Activated CD8-positive, alpha-beta memory T cell treated with anti-CD3 and anti-CD28 coated beads for 48 hours (primary cell): ENCODE measurements around the gene PUSL1.

ENCODE experiments used
- DNase-seq, 3 experiments: peaks; one replicate each; pipeline ENCODE4 v3.0.0-alpha.2; 2020; ENCODE audit warnings: low read depth in 2 of 3, low spot score in 2 of 3

Gene PUSL1, protein sequence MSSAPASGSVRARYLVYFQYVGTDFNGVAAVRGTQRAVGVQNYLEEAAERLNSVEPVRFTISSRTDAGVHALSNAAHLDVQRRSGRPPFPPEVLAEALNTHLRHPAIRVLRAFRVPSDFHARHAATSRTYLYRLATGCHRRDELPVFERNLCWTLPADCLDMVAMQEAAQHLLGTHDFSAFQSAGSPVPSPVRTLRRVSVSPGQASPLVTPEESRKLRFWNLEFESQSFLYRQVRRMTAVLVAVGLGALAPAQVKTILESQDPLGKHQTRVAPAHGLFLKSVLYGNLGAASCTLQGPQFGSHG

DNA sequence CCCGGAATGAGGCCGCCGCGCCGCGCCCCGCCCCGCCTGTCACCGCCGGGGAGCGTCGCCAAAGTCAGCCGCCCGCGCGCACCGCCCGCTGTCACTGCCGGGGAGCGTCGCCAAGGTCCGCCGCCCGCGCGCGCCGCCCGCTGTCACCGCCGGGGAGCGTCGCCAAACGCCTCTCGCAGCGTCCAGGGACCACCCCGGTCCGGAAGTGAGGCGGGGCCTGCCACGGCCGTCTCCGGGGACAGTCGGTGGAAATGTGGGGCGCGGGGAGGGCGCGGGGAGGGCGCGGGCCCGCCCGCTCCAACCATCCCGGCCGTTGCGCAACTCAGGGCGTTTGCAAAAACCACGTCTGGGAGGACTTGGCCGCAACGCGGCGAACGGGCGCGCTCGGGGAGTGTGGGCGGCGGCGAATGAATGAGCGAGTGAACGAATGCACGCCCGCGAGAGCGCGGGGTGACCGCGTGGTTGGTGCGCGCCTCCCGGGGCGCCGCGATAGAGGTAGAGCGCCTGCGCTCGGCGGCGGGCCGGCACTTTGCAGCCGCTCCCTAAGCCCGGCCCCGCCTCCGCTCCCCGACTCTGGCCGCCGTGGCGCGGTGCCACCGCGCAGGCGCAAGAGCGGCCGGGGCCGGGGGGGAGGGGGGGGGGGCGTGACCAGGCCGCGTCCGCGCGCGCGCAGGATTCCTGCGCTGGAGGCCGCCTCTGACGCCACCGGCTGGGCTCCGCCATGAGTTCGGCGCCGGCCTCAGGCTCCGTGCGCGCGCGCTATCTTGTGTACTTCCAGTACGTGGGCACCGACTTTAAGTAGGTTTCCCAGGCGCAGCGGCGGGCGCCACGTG lies at the start of gene PUSL1, which contains the start of gene ACAP3:
Gene PUSL1, plus strand, starts transcription at position 675 of the 833 bp plus-strand sequence. Its CDS starts 47 bp downstream, at position 722.
Gene ACAP3, minus strand, starts transcription at position 8 of the 833 bp plus-strand sequence. CDS start 115 bp downstream, outside the sequence.
- peak; percentile 68 to 86 (median 81) for DNase-seq

DNA sequence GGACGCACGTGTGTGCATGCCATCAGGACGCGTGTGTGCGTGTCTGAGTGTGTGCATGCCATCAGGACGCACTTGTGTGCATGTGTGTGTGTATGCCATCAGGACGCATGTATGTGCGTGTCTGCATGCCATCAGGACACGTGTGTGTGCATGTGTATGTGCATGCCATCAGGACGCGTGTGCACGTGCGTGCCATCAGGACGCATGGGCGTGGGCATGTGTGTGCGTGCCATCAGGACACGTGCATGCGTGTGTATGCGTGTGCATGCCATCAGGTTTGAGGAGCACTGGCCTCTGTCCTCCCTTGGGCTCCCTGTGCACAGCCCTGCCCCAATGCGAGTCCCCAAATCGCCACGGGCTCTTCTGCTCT lies 49.3 kb upstream of the PUSL1 start:
- DNase-seq: no peak

GRCh38 chr1:1259540-1259939 lies 48.9 kb upstream of the PUSL1 start:
- DNase-seq: no peak

DNA sequence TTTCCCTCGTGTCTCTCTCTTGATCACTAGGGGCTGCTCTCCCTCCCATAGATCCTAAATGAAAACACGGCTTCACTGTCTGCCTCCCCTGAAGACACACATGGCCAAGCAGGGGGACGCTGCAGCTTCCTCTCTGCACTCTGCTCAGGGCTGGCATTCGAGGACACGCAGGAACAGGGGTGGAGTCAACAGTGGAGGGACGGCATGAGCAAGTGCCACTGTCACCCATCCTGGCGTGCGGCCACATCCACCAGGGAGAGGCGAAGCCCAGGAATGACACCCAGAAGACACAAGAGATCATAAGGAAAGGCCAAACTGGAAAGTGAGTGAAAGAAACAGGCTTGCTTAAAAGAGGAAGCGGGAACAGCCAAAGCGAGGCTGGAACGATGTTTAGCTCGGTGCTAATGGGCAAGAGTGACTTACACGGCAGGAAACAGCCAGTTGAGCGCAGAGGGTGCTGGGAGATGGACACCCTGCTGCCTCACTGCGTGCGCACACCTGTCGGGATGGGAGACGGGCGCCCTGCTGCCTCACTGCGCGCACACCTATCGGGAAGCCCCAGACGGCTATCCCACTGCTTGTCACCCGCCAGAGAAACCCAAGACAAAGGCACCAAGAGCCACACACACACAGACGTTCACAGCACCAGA lies 48.3 kb upstream of the PUSL1 start:
- DNase-seq: no peak

GRCh38 chr1:1260843-1261560 lies 47.4 kb upstream of the PUSL1 start:
- DNase-seq: no peak

DNA sequence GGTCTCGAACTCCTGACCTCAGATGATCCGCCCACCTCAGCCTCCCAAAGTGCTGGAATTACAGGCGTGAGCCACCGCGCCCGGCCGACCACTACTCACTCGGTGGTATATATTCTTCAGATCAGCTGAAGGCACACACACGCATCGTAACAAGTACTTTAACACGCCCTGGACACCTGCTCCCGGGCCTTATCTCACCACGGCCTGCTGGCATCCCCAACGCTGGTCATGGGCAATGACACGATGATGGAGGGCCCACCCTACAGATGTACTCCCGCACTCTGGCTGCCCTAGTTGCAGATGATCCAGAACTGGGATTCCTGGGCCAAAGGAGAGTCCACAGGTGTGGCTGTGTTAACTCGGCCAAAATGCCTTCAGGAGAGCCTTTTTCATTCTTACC lies 46.3 kb upstream of the PUSL1 start:
- DNase-seq: no peak

- DNase-seq: no peak
These were observed 45.6 kb upstream of the PUSL1 start for GRCh38 chr1:1262758-1263157.

DNA sequence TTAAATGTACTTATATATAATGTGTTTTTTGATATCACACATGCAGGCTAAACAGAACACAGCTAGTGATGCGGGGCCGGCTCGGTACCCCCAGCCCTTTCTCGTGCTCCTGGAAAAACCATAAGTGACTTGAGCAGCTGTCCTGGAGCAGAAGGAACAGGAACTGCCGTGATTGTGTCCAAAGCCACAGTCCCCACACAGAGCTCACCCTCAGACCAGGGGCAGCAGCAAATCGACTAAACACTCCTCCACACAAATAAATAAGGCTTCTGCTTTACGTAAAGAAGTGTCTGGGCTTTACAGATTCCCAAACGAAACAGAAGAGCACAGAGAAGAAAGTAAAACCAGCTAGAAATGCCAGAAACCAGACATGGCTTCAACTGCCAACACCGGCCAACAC lies 44.4 kb upstream of the PUSL1 start:
- DNase-seq: no peak

DNA sequence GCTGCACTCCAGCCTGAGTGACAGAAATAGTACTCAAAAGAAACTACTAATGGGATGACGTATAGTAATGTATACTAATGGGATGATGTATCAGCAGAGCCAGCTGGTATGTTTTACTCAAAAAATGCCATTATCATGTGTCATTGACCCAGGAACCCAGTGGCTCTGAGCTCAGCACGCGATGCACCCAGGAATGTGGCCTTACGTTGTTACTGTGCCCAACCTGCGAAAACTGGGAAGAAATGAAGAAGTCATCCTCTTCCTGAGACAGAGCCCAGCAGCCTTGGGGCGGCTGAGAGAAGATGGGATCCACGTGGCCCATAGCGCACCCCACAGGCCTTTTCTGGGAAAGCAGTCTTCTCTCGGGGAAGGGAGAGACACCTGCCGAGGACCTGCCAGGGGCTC lies 43.5 kb upstream of the PUSL1 start:
- no peak for DNase-seq

- no peak for DNase-seq
These were observed 40.7 kb upstream of the PUSL1 start for GRCh38 chr1:1267488-1268283.

GRCh38 chr1:1268284-1268682 lies 40.1 kb upstream of the PUSL1 start:
- DNase-seq: no peak

- DNase-seq: no peak
These were observed 37.6 kb upstream of the PUSL1 start for GRCh38 chr1:1270813-1271212.

DNA sequence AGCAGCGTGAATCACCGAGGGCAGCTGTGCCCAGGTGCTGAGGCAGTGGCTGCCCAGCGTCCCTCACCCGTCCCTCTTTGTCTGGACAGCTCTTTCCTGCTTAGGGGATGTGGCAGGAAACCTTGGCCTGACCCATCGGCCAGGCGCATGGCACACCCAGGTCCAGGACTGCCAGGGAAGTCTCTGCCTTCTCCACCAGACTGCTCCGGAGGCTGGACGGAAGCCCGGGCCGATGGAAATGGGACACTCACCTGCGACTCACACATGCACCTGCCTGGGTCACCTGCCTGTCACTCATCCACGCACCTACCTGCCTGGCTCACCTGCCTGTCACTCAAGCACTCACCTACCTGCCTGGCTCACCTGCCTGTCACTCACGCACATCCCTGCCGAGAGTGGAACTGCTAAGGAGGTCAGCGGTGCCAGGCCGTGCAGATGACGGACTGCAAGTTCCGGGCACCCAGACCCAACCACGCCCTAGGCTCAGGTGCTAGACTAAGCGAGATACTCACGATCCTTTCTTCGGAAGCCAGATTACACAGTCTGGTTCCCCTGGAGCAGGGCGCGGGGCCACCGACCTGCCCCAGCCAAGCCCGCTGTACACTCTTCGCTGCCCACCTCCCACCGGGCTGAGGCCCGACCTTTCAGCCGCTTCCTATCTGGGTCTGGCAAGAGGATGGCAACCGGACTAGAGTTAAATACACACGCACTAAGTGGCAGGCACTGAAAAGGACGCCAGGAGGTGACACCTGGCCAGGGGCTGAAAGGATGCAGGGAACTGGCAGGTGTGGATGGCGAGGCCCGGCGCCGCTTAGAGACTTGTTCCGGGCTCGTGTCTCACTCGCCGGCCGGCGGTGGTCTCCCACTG lies 35.8 kb upstream of the PUSL1 start:
- no peak for DNase-seq

- no peak for DNase-seq
These were observed 35.2 kb upstream of the PUSL1 start for GRCh38 chr1:1273209-1273511.

DNA sequence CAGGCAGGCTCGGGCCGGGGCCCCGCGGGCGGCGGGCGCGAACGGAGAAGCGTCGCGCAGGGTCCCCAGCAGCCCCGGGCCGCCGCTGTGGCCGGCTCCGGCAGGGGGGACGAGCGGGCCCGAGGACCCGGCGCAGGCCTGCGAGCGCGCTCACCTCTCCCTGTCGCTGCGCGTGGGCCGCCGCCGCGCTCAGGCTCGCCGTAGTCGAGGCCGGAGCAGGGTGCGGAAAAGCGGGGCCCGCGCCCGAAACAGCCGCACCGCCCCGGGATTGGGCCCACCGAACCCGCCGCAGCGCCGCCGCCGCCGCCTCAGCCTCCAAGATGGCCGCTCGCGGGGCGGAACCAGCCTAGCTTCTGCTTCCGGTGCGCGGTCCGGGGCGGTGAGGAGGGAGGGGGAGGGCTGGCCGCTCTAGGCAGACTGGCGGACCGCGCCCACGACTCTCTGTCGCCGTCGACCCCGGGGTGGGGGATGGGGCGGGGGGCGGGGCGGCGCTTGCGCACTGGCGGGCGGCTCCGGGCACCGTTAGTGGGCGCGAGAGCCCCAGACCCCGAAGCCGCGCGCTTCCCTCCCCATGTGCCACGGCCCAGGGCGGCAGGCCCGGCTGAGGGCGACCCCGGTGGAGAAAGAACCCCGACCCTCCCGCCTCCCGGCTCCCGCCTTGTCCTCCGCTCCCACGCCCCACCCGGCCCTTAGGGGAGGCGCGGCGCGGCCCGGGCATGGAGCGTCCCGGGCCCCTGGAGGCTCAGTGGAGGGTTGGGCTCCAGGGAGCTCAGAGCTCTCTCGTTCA lies 34.7 kb upstream of the PUSL1 start, which contains the start of gene UBE2J2:
Gene UBE2J2, minus strand, starts transcription at position 343 of the 787 bp plus-strand sequence. CDS start 5,862 bp downstream, outside the sequence.
- DNase-seq: peak; percentile 84 to 89 (median 86)

DNA sequence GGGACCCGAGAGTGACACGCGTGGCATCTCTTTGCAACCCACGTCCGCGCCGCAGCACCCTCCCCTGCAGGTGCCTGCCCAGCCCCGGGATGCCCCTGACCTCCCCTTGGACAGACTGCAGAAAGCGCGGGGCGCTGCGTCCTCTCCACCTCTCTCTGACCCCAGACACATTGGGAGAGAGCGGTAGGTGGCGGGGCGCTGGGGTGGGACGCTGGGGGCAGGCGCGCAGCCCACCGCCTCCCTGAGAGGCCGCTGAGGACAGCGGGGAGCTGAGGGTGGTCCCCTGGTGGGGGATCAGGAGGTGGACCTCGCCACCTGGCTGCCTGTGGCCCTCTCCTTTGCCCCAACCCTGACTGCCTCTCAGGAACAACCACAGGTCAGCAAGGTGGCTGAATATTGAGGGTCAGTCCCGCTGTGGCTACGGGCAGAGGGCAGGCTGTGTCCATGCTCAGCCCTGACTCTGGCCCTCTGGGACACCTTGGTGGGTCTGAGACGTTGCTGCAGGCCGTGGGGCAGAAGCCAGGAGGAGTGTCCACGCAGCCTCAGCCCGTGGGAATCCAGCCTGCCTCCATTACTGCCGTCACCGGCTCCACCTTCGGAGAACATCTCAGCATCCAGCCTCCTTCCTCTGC lies 34.0 kb upstream of the PUSL1 start:
- DNase-seq: no peak

DNA sequence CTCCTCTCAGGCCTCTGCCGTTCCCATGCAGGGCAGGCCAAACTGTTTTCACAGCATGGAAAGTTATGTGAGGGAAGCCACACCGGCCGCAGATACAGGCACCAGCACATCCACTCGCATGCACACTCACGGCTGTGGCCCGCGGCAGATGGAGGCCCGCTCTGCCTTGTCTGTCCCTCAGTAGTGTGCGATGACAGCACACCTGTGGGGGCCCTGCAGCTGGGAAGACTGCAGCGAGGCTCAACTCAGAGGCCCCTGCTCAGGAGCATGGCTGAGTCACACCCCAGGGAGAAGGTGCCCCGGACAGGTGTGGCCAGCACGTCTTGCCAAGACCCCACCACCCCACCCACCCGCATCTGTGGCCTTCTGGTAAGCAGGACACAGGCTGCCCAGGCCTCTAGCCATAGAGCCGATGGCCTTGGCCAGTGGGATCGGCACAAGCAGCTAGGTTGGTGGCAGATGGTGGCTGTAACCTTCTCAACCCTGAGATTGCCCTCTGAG lies 33.4 kb upstream of the PUSL1 start:
- no peak for DNase-seq

DNA sequence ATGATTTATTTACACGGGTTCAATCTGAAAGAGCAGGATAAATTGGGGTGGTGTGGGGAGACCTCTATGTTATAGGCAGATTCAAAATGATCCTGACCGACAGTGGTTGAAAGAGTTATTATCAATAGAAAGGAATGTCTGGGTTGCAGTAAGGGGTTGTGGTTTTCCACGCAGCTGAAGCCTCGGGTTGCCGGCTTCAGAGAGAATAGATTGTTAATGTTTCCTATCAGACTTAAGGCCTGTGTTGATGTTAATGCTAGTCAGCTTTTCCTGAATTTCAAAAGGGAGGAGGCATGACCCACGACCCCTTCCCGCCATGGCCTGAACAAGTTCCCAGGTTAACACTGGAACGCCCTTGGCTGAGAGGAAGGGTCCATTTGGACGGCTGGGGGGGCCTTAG lies 32.6 kb upstream of the PUSL1 start:
- no peak for DNase-seq
